Lower lobe of right lung (tissue), 2 donors: ENCODE results near the gene S100A14. TPM values are rescaled to one million over a fixed set of nuclear protein-coding genes. Genes with fewer than 3 reads are reported as not detected.
"Not testable (repeated sequence)": the region's sequence is repeated elsewhere in the genome, so short reads cannot be mapped to it uniquely, and the experiment has no call there.

ENCODE experiments used
- ATAC-seq, 2 donors: fragments of 200-7000 bp; cut with Tn5 transposase; one replicate each; pipeline ENCODE4 v1.9.1; 2020 to 2022; ENCODE audit warnings: mild to moderate bottlenecking in 2 of 2, moderate library complexity in 2 of 2
- DNase-seq: peaks from one replicate; pipeline ENCODE4 v3.0.0-alpha.2; 2020
- H3K27ac ChIP-seq: fragments of 200-600 bp; one replicate; pipeline ENCODE4 v1.8.0; 2022
- H3K27me3 ChIP-seq: fragments of 200-600 bp; one replicate; pipeline ENCODE4 v1.8.0; 2022; ENCODE audit warnings: low read depth
- H3K36me3 ChIP-seq: fragments of 200-600 bp; one replicate; pipeline ENCODE4 v1.8.0; 2022; ENCODE audit warnings: mild to moderate bottlenecking
- H3K4me1 ChIP-seq: fragments of 200-600 bp; one replicate; pipeline ENCODE4 v1.8.0; 2022
- H3K4me3 ChIP-seq: fragments of 200-600 bp; one replicate; pipeline ENCODE4 v1.8.0; 2022; ENCODE audit warnings: mild to moderate bottlenecking
- H3K9me3 ChIP-seq: fragments of 200-600 bp; one replicate; pipeline ENCODE4 v1.8.0; 2022
- intact Hi-C: fragments of 100-400 bp; cut with DNase I; formaldehyde crosslinking; loops from one replicate; pipeline ENCODE4 v1.11.0; 2022
- total RNA-seq: library from RNA; stranded (reverse); fragmentation: NEBNext Ultra II Directional; extraction: Animal tissue kit (Norgen Biotek cat#: 25700); gene quantifications from one replicate; pipeline ENCODE4 v1.2.1, GENCODE V29; 2021
- TF ChIP-seq, protein P1 (sequence below): fragments of 200-600 bp; IDR thresholded peaks from one replicate; pipeline ENCODE4 v1.8.0; 2022; ENCODE audit warnings: antibody characterized with exemption, mild to moderate bottlenecking
- donor health status: DM: no; HTN: yes; CAD: no; lungs with severe emphysema.

Gene S100A14
- total RNA-seq, 1 donor from 2014 or later, result 138 TPM

- H3K9me3 ChIP-seq, result no peaks in the 10 kb centered on the region
- no peak overlapping the region for H3K27ac ChIP-seq
- DNase-seq (no peak), ATAC-seq (no peak)
- TF ChIP-seq, protein P1, sequence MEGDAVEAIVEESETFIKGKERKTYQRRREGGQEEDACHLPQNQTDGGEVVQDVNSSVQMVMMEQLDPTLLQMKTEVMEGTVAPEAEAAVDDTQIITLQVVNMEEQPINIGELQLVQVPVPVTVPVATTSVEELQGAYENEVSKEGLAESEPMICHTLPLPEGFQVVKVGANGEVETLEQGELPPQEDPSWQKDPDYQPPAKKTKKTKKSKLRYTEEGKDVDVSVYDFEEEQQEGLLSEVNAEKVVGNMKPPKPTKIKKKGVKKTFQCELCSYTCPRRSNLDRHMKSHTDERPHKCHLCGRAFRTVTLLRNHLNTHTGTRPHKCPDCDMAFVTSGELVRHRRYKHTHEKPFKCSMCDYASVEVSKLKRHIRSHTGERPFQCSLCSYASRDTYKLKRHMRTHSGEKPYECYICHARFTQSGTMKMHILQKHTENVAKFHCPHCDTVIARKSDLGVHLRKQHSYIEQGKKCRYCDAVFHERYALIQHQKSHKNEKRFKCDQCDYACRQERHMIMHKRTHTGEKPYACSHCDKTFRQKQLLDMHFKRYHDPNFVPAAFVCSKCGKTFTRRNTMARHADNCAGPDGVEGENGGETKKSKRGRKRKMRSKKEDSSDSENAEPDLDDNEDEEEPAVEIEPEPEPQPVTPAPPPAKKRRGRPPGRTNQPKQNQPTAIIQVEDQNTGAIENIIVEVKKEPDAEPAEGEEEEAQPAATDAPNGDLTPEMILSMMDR, result no peak
- intact Hi-C loops, result no loop called here
- H3K27me3 ChIP-seq, result no peaks in the 10 kb centered on the region
- no peaks in the 10 kb centered on the region for H3K4me1 ChIP-seq
- H3K36me3 ChIP-seq, result no peaks in the 10 kb centered on the region
- no peak overlapping the region for H3K4me3 ChIP-seq
These were observed 31.1 kb downstream of the S100A14 start for GRCh38 chr1:153585006-153585405.

- TF ChIP-seq, protein P1, result no peak
- ATAC-seq (no peak), DNase-seq (no peak)
- no peak overlapping the region for H3K4me3 ChIP-seq
- no peaks in the 10 kb centered on the region for H3K9me3 ChIP-seq
- intact Hi-C loops, result no loop called here
- no peak overlapping the region for H3K27ac ChIP-seq
- no peaks in the 10 kb centered on the region for H3K4me1 ChIP-seq
- no peaks in the 10 kb centered on the region for H3K27me3 ChIP-seq
- H3K36me3 ChIP-seq, result no peaks in the 10 kb centered on the region
These were observed 32.1 kb downstream of the S100A14 start for GRCh38 chr1:153583976-153584375.

- H3K9me3 ChIP-seq, intact Hi-C loops, ATAC-seq, H3K36me3 ChIP-seq, H3K4me3 ChIP-seq, H3K27me3 ChIP-seq, DNase-seq, H3K27ac ChIP-seq, H3K4me1 ChIP-seq: not testable (repeated sequence)
These were observed 32.6 kb downstream of the S100A14 start for GRCh38 chr1:153583514-153583913.

DNA sequence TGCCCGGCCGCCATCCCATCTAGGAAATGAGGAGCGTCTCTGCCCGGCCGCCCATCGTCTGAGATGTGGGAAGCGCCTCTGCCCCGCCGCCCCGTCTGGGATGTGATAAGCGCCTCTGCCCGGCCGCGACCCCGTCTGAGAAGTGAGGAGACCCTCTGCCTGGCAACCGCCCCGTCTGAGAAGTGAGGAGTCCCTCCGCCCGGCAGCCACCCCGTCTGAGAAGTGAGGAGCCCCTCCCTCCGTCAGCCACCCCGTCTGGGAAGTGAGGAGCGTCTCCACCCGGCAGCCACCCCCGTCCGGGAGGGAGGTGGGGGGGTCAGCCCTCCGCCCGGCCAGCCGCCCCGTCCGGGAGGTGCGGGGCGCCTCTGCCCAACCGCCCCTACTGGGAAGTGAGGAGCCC, 33.3 kb downstream of the S100A14 start:
- H3K27me3 ChIP-seq, ATAC-seq, DNase-seq, H3K4me1 ChIP-seq, H3K27ac ChIP-seq, H3K9me3 ChIP-seq, intact Hi-C loops, H3K4me3 ChIP-seq, H3K36me3 ChIP-seq: not testable (repeated sequence)

DNA sequence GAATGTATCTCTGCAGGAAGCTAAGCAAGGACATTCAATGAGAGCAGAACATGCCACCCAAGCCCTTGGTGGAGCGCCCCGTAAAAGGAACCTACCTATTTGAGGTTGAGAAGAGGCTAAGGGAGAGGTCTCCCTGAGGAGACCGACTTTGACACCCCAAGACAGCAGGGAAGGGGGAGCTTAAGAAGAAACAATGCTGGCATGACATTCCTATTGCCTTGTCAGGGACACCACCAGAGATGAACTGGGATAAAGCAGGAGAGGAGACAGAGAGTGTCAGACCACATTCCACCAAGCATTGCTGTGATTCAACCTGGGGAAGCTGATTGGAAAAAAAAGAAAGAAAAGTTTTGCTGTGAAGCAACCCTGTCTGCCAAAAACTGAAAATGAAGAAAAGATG, 37.2 kb downstream of the S100A14 start:
- Histone ChIP-seq H3K27me3 (no peaks in the 10 kb centered on the region), H3K27ac (no peak overlapping the region), H3K4me3 (no peak overlapping the region), H3K9me3 (no peaks in the 10 kb centered on the region), H3K4me1 (peaks cover under 1% of the 10 kb centered on the region), H3K36me3 (no peaks in the 10 kb centered on the region)
- no peak for ATAC-seq
- intact Hi-C loops, result no loop called here
- DNase-seq, result no peak
- TF ChIP-seq, protein P1, result no peak

DNA sequence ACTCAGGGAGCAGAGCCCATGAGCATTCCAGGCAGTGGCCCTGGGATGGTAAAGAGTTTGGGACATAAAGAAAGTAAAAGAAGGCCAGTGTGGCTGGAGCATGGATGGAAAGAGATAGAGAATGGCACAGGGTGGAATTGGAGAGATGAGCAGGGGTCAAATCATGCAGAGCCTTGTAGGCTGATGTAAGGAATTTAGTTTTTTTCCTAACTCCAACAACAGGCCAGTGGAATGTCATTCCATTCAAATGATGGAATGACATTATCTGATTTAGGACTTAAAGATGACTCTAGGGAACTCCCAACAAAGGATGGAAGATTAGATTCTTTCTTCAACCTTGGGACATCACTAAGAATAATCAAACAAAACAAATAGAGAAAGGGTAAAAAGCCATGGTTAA, 37.6 kb downstream of the S100A14 start:
- ATAC-seq, result no peak
- intact Hi-C loops, result no loop called here
- TF ChIP-seq, protein P1, result no peak

GRCh38 chr1:153577624-153578051, 38.5 kb downstream of the S100A14 start:
- no peak overlapping the region for H3K4me3 ChIP-seq
- H3K36me3 ChIP-seq, result no peaks in the 10 kb centered on the region
- intact Hi-C loops, result no loop called here
- peak; percentile 43 to 56 for ATAC-seq
- peak; percentile 53 for DNase-seq
- peaks cover 13% of the 10 kb centered on the region for H3K4me1 ChIP-seq
- no peak overlapping the region for H3K27ac ChIP-seq
- H3K27me3 ChIP-seq, result no peaks in the 10 kb centered on the region
- TF ChIP-seq, protein P1, result no peak
- no peaks in the 10 kb centered on the region for H3K9me3 ChIP-seq

More for the DNA sequence above, 37.6 kb downstream of the S100A14 start:
- Histone ChIP-seq H3K36me3 (no peaks in the 10 kb centered on the region), H3K27ac (no peak overlapping the region), H3K4me3 (no peak overlapping the region), H3K9me3 (no peaks in the 10 kb centered on the region), H3K4me1 (peaks cover 5% of the 10 kb centered on the region), H3K27me3 (no peaks in the 10 kb centered on the region)
- DNase-seq, result no peak
